ENCODE data around the gene PASK.

The PASK gene

GRCh38 chr2:241147336-241147735 is 1.9 kb downstream of the PASK start:
- DNase-seq (ENCODE audit: low read depth): no peak

- DNase-seq (ENCODE audit: low read depth): no peak
Measured at GRCh38 chr2:241146286-241146685, 3.0 kb downstream of the PASK start.

- DNase-seq (ENCODE audit: low read depth): no peak
Measured at GRCh38 chr2:241142593-241142992, 6.7 kb downstream of the PASK start.

- no peak for DNase-seq (ENCODE audit: low read depth)
Measured at GRCh38 chr2:241142063-241142462, 7.2 kb downstream of the PASK start.

GRCh38 chr2:241141214-241141770 is 8.0 kb downstream of the PASK start:
- no peak for DNase-seq (ENCODE audit: low read depth)

GRCh38 chr2:241140445-241140840 is 8.8 kb downstream of the PASK start:
- no peak for DNase-seq (ENCODE audit: low read depth)

GRCh38 chr2:241139531-241140444 is 9.5 kb downstream of the PASK start:
- DNase-seq (ENCODE audit: low read depth): no peak

- DNase-seq (ENCODE audit: low read depth): no peak
Measured at GRCh38 chr2:241138471-241138870, 10.8 kb downstream of the PASK start.

GRCh38 chr2:241137276-241138190 is 11.7 kb downstream of the PASK start:
- no peak for DNase-seq (ENCODE audit: low read depth)

GRCh38 chr2:241136661-241137260 is 12.5 kb downstream of the PASK start:
- no peak for DNase-seq (ENCODE audit: low read depth)

GRCh38 chr2:241136191-241136590 is 13.1 kb downstream of the PASK start:
- DNase-seq (ENCODE audit: low read depth): no peak

GRCh38 chr2:241135737-241136136 is 13.5 kb downstream of the PASK start:
- no peak for DNase-seq (ENCODE audit: low read depth)

- DNase-seq (ENCODE audit: low read depth): no peak
Measured at GRCh38 chr2:241134711-241135110, 14.6 kb downstream of the PASK start.

GRCh38 chr2:241133436-241133820 is 15.8 kb downstream of the PASK start:
- DNase-seq (ENCODE audit: low read depth): no peak

GRCh38 chr2:241132538-241133435 is 16.5 kb downstream of the PASK start:
- DNase-seq (ENCODE audit: low read depth): no peak

GRCh38 chr2:241131531-241131930 is 17.7 kb downstream of the PASK start:
- DNase-seq (ENCODE audit: low read depth): no peak

- DNase-seq (ENCODE audit: low read depth): no peak
Measured at GRCh38 chr2:241130316-241130715, 19.0 kb downstream of the PASK start.

GRCh38 chr2:241129086-241129871 is 20.0 kb downstream of the PASK start:
- DNase-seq (ENCODE audit: low read depth): no peak

- DNase-seq (ENCODE audit: low read depth): no peak
Measured at GRCh38 chr2:241128266-241128665, 21.0 kb downstream of the PASK start.

- no peak for DNase-seq (ENCODE audit: low read depth)
Measured at GRCh38 chr2:241126771-241127202, 22.5 kb downstream of the PASK start.
